PFSK-1 (cell line): Measurements from ENCODE around the gene PTTG2.

Experiments used
- FOXP2 ChIP-seq: optimal IDR thresholded peaks from 2 replicates; pipeline ENCODE3; 2011; ENCODE audit warnings: borderline replicate concordance, control low read depth, inconsistent platforms; ENCODE audit not compliant: insufficient read depth; ENCODE audit errors: extremely low read length, extremely low read depth
- POLR2AphosphoS5 ChIP-seq: IDR thresholded peaks from 2 replicates; pipeline ENCODE4 v1.6.1; 2012; ENCODE audit warnings: low read depth, mild to moderate bottlenecking, control low read depth, low read length, moderate library complexity
- REST ChIP-seq, 2 experiments: IDR thresholded peaks; 2 replicates each; pipeline versions ENCODE4 v1.6.1 to v1.8.0; 2011 to 2012; ENCODE audit warnings: low read depth in 2 of 2, low read length in 2 of 2, control low read depth in 1 of 2, inconsistent platforms in 1 of 2, mild to moderate bottlenecking in 1 of 2, moderate library complexity in 1 of 2; ENCODE audit not compliant: insufficient read depth in 1 of 2
- SIN3A ChIP-seq: IDR thresholded peaks from 2 replicates; pipeline ENCODE4 v1.6.1; 2012; ENCODE audit warnings: mild to moderate bottlenecking, low read length, moderate library complexity, borderline replicate concordance; ENCODE audit not compliant: insufficient read depth
- TAF1 ChIP-seq: IDR thresholded peaks from 2 replicates; pipeline ENCODE4 v1.6.1; 2012; ENCODE audit warnings: low read length, control low read depth, borderline replicate concordance; ENCODE audit not compliant: insufficient read depth

The PTTG2 gene

GRCh38 chr4:37935026-37935425 is 25.2 kb upstream of the PTTG2 start:
- TF ChIP-seq FOXP2 (no peak), REST (IDR thresholded peaks at IDR 0.05; ENCODE audit: insufficient read depth in 1 of 2, low read depth in 2 of 2, low read length in 2 of 2) (no peak), SIN3A (no peak), POLR2AphosphoS5 (no peak), TAF1 (no peak)

- no peak for TF ChIP-seq FOXP2
- TF ChIP-seq POLR2AphosphoS5, result no peak
- no peak for TF ChIP-seq SIN3A
- TF ChIP-seq TAF1, result no peak
- TF ChIP-seq REST (IDR thresholded peaks at IDR 0.05; ENCODE audit: insufficient read depth in 1 of 2, low read depth in 2 of 2, low read length in 2 of 2), result no peak
Measured at GRCh38 chr4:37936889-37937498, 23.2 kb upstream of the PTTG2 start.

GRCh38 chr4:37938208-37938607 is 22.0 kb upstream of the PTTG2 start:
- TF ChIP-seq POLR2AphosphoS5, result no peak
- TF ChIP-seq SIN3A, result no peak
- TF ChIP-seq FOXP2, result no peak
- TF ChIP-seq REST (IDR thresholded peaks at IDR 0.05; ENCODE audit: insufficient read depth in 1 of 2, low read depth in 2 of 2, low read length in 2 of 2), result no peak
- TF ChIP-seq TAF1, result no peak

- TF ChIP-seq FOXP2 (no peak), POLR2AphosphoS5 (no peak), REST (IDR thresholded peaks at IDR 0.05; ENCODE audit: insufficient read depth in 1 of 2, low read depth in 2 of 2, low read length in 2 of 2) (no peak), SIN3A (no peak), TAF1 (no peak)
Measured at GRCh38 chr4:37946503-37947179, 13.6 kb upstream of the PTTG2 start.
